GM10248 (cell line): ENCODE measurements around the gene THSD7A.

ENCODE experiments used
- CTCF ChIA-PET: fragments of 300-600 bp; sonication (Branson Sonifier 250); formaldehyde crosslinking; extraction: SDS; loops from one replicate; lab custom pipeline; 2021; ENCODE audit warnings: antibody characterized with exemption; lab: Yijun Ruan, JAX
- POLR2A ChIA-PET: fragments of 350-650 bp; sonication (Branson Sonifier 250); formaldehyde crosslinking; extraction: SDS; loops from one replicate; lab custom pipeline; 2020; ENCODE audit warnings: antibody characterized with exemption; lab: Yijun Ruan, JAX
- DNase-seq: peaks from one replicate; pipeline ENCODE4 v3.0.0; 2012; ENCODE audit errors: extremely low spot score
- CTCF ChIP-seq: IDR thresholded peaks from 2 replicates; pipeline ENCODE4 v1.5.1; 2012; ENCODE audit warnings: mild to moderate bottlenecking, low read depth; ENCODE audit errors: extremely low read depth, missing control alignments, control extremely low read depth

The THSD7A gene

GRCh38 chr7:11709196-11709595 is 122.8 kb downstream of the THSD7A start:
- ChIA-PET POLR2A (no interaction called here), CTCF (no interaction called here)
- no peak for TF ChIP-seq CTCF
- DNase-seq = no peak

- no peak for DNase-seq
- no peak for TF ChIP-seq CTCF
- ChIA-PET POLR2A (no interaction called here), CTCF (interaction anchor here (1.0 kb wide), 1 partner anchor 10 kb away, joined by 3 read pairs; no protein-coding TSS in a partner anchor)
Observed at GRCh38 chr7:11707606-11708193, 124.3 kb downstream of the THSD7A start.

GRCh38 chr7:11706666-11707605 is 125.1 kb downstream of the THSD7A start:
- no peak for DNase-seq
- ChIA-PET POLR2A (no interaction called here), CTCF (interaction anchor here (1.0 to 1.9 kb wide), 2 partner anchors 10 to 18 kb away, joined by 3 to 4 read pairs; no protein-coding TSS in a partner anchor)
- TF ChIP-seq CTCF = no peak

GRCh38 chr7:11703829-11704228 is 128.2 kb downstream of the THSD7A start:
- ChIA-PET CTCF (interaction anchor here (0.9 to 1.0 kb wide), 3 partner anchors 9 to 30 kb away, joined by 3 to 5 read pairs (median 3); no protein-coding TSS in a partner anchor), POLR2A (no interaction called here)
- TF ChIP-seq CTCF = no peak
- no peak for DNase-seq

- ChIA-PET POLR2A (no interaction called here), CTCF (interaction anchor here (0.9 to 1.1 kb wide), 4 partner anchors 9 to 14 kb away, joined by 3 to 5 read pairs (median 4); no protein-coding TSS in a partner anchor)
- DNase-seq = no peak
- TF ChIP-seq CTCF = no peak
Observed at GRCh38 chr7:11702938-11703337, 129.1 kb downstream of the THSD7A start.

GRCh38 chr7:11701829-11702560 is 130.0 kb downstream of the THSD7A start:
- no peak for TF ChIP-seq CTCF
- POLR2A ChIA-PET = no interaction called here
- CTCF ChIA-PET = interaction anchor here (1.0 to 1.6 kb wide), 3 partner anchors 9 to 13 kb away, joined by 3 to 4 read pairs (median 4); no protein-coding TSS in a partner anchor
- DNase-seq = no peak
